NCI-H2227 (cell line): ENCODE measurements around the gene NOL4L.

Experiments
- DNase-seq: peaks from one replicate; lab custom pipeline; 2025; ENCODE audit not compliant: unreplicated experiment; lab: John Stamatoyannopoulos, UW

Gene NOL4L

DNA sequence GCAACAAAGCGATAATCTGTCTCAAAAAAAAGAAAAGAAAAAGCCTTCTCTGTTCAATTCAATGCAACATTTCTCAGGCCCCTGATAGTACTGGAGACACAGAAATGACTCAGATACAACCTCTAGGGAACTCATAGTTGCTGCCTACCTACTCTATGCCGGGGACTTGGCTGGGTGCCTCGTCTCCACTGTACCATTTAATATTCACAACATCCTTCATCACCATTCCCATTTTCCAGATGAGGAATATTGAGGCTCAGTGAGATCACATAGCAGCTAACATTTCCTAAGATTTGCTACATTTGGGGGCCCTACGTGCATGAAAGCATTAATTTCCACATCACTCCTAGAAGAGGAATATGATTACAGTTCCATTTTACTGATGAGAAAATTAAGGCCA lies 7.5 kb downstream of the NOL4L start:
- no peak for DNase-seq

DNA sequence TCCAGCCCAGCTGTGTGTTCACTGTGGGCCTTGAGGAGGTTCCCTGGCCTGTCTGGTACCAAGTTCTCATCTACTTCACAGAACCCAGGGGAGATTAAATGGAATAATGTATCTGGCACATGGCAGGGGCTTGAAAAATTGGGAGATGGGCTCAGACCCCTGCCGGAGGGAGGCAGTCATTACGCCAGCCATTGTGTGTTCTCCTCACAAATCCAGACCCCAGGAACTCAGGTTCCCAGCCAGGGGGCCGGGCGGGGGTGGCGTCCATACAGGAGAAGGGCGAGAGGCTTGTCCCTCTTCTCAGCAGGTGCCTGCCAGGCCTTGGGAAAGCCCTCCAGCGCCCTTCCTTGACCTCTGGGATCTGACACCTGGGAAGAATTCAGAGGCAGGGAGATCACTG lies 8.1 kb downstream of the NOL4L start:
- DNase-seq, result no peak

DNA sequence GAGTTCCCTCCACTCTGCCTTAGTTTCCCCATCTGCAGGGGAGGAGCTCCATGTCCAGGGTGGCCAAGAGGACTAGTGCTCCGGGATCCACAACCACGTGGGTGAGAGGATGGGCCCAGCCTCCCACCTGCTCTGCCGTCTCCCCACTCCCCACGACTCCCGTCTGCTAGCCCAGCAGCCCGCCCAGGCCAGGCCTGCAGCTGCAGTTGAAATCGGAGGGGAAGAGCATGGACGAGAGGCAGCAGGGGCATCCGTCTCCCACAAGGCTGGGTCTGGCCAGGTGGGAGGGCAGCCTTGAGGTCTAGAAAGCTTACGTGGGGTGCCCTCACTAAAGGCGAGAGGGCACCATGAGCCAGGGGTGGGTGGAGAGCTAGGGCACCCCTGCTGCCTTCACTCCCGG lies 8.6 kb downstream of the NOL4L start:
- no peak for DNase-seq

DNA sequence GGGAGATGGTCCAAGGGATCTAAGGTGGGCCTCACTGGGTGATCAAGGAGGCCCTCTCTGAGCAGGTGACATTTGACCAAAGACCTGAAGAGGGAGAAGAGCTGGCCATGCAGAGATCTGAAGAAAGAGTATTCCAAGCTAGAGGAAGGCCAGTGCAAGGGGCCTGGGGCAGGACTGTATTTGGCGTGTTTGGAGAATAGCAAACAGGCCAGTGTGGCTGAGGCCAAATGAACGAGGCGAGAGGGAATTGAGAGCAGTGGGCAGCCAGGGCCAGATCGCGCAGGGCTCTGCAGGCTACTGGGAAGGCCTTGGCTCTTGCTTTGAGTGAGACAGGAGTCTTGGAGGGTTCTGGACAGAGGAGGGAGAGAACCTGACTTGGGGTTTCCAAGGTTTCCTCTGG lies 9.3 kb downstream of the NOL4L start:
- DNase-seq, result no peak

DNA sequence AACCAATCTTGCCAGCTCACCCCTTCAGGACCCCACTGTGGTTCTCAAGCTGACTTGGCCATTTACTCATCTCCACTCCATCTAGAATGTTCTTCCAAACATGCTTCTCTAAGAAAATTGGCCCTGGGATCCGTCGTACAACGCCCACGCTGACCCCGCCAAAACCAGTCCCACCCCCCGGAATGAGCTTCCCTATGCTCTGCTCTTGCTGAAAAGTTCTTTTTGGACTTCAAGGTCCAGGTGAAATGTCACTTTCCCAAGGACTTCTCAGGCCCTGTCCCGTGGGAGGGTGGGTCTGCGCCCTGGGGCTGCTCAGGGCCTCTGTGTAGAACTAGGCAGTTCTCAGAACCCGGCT lies 9.9 kb downstream of the NOL4L start:
- DNase-seq, result no peak

DNA sequence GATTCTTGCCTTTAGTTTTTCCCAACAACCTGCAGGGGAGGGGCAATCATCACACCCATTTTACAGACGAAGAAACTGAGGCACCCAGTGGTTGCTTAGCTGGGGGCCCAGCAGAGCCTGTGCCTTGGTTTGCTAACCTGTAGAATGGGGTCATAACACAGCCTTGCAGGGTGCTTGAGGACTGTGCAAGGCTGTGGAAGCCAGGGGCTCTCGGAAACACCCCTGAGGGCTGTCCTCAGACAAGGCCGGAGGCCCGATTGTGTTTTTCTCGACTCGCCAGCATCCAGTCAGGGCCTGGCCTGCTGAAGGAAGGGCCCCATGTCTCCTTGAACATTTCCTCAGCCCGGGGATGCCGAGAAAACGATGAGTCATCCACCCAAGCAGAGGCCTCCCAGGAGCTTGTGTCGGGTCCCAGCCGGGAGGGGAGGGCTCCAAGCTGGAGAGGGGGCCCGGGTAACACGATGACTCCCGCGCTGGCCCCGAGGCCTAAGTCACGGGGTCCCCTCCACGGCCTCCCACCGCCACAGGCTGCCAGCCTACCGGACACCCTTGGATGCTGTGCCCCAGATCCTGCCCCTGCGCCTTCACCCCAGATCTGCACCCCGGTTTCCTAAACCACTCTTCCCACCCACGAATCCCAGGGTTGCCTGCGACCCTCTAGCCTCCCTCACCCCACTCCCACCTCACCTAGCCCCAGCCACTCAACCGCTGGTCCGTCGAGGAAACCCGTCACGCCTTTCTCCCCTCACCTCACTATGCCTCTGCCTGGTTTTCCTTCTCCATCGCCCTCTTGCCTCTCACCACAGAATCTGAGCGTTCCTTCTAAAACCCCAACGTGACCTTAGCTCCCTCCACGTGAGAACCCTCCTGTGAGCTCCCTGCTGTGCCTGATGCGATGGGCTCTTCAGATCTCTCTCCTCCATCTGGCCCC lies 10.6 kb downstream of the NOL4L start:
- DNase-seq, result peak; percentile 33

DNA sequence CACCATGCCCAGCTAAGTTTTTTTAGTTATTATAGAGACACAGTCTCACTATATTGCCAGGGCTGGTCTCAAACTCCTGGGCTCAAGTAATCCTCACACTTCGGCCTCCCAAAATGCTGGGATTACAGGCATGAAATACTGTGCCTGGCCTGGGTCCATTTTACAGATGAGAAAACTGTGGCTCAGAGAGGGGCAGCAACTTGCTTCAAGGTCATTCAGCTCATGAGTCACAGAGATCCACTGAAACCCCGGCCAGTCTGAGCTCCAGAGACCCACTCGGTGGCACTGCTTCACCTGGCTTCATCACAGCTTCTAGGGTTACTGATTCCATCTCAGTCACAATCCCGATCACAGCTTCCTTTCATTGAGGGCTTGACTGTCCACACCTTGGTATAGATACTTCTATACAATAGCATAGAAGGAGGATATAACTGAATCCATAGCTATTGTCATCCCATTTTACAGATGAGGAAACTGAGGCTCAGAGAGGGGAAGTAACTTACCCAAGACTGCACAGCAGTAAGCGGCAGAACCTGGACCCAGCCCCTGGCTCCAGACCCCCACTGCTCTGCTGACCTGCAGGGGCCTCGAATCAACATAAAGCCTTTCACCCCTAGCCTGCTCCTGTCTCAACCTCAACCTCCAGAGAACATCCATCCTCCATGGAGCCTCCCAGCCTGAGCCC lies 11.8 kb downstream of the NOL4L start:
- no peak for DNase-seq

DNA sequence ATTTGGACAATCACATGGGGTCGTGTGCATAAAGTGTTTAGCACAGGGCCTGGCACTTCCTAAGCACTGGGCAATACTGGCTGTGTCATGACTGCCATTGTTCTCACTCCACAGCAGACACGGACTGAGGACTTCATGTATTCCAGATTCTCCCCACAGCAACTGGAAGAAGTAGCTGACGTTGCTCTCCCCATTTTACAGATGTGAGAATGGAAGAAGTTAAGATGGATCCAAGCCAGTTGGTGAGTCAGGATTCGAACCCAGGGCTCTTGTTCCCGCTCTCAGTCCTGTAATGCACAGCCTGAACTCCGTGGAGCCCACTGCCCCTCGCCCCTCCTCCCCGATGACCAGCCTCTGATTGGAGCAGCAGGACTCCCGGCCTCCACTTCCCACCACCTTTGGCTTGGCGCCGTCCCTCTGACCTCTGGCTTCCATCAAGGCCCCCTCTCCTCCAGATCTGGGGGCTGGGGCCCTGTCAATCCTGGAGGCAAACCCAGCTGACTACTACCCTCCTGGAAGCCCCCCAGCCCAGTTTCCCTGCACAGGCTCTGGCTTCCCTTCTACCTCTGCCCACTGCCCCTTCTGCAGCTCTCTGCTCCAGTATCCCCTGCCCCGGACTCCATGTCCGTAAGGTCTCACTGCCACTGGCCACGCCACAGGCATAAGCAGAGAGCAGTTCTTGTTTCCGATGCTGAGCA lies 12.7 kb downstream of the NOL4L start:
- DNase-seq, result no peak

DNA sequence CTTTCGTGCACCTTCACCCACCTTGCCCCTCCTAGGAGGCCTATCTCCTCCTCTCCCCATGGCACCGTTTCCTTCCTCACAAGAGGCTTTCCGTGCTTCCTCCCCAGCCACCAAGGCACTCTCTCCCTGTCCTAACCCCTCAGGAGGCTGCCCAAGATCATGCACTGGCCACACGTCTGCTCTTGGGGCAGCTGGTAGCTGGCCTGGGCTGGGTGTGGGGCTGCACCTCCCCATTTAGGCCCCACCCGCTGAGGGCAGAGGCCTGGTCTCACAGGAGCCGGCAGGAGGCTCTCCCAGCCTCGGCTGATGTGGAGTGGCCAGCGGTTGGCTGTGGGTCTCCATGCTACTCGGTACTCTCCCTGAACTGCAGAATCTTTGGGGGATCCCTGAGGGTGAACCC lies 13.6 kb downstream of the NOL4L start:
- no peak for DNase-seq

DNA sequence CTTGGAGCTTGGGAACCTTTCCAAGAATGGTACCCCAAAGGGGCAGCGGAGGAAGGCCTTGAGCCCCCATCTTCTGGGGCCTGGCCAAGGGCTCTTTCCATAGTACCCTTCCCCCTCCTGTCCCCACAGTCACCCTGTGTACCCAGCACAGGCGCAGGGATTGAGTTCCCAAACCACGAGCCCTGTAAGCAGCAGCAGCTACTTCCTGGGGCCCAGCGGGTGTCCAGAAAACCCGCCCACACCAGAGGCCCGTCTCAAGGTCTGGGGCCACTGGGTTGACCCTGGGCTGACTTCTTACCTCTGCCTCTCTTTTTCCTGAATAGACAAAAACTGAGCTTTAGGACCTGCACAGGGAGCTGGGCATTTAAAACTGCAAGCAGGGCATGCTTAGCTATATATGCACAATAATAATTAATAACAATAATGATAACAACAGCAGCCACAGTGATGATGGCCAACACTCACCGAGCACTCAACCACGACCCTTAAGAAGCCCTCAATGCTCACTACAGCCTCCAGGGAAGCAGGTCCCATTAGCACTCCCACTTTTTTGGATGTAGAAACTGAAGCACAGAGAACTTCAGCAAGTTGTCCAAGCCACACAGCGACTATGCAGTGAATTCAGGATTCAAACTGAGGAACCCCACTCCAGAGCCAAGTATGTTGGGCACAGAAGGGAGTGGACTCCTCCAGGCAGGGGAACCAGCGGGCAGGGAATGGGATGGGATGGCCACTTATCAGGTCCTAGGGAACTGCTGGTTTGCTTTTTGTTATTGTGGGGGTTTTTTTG lies 14.5 kb downstream of the NOL4L start:
- no peak for DNase-seq

DNA sequence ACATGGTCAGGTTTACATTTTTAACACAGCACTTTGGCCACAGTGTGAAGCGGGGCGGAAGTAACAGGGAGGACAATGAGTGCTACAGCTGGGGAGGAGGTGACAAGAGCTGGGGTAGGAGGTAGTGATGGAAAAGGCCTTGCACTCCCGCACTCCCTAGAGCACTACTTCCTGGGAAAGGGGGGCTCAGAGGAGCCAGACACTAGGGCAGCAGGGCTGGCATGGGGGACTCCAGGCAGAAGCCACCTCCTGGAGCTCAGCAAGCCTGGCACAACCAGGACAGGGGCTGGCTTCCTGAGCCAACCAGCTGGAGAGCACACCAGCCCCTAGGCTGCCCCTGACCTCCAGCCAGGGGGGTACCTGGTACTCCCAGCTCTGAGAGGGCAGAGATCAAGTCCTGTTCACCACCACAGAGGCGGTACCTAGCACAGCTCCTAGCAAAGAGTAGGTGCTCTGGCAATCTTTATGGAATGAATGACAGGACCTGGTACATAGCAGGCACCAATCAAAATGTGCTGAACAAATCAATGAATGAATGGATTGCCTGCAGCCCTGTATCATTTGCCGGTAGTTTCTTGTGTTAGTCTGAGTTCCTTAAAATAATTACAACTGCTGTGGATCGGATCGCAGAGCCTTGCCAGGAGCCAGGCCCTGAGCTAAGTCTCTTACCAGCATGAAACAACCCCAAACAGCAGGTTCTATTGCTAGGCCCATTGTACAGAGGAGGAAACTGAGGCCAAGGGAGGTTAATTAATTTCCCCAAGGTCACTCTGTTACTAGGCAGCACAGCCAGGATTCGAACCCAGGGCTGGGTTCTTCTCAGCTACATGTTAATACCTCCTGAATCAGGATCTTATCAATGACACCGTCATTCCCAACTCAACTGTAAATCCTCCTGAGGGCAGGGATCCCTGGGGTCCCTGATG lies 15.5 kb downstream of the NOL4L start:
- DNase-seq, result no peak

DNA sequence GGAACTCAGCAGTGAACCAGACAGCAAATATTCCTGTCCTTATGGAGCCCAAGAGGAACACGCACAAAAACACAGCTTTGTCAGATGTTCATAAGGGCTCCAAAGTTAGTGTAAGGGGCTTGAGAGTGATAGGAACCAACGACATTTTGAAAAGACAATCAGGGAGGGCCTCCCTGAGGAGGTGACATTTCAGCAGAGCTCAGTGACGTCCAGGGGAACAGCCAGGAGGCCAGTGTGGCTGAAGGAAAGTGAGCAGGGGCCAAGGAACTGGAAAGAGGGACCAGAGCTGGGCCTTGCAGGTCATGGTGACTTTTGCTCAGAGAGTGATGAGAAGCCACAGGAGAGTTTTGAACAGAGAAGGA lies 16.1 kb downstream of the NOL4L start:
- DNase-seq, result no peak

DNA sequence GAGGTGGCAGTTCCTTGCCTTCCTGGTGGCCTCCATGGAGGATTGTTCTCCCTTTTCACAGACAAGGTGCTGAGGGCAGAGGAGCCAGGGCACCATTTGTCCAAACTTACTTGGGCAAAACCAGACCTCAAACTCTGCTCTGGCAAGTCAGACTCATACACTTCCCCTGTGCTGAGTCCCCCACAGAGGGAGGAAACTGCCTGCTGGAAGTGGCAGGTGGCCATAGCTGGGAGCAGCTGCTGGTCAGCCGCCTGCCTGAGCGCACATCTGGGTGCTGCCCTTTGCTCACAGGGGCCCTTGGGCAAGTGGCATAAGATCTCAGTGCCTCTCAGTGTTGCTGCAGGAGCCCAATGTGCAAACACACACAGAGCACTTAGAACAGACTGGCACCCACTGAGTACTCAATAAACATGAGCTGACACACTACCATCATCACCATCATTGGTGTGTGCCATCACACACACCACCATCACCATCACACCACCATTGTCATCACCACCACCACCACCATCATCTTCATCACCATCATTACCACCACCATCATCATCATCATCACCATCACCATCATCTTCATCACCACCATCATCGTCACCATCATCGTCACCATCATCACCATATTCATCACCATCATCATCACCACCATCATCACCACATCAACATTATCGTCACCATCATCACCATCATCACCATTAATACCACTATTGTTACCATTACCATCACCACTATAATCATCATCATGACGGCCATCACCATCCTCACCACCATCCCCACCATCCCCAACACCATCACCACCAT lies 17.6 kb downstream of the NOL4L start:
- no peak for DNase-seq

DNA sequence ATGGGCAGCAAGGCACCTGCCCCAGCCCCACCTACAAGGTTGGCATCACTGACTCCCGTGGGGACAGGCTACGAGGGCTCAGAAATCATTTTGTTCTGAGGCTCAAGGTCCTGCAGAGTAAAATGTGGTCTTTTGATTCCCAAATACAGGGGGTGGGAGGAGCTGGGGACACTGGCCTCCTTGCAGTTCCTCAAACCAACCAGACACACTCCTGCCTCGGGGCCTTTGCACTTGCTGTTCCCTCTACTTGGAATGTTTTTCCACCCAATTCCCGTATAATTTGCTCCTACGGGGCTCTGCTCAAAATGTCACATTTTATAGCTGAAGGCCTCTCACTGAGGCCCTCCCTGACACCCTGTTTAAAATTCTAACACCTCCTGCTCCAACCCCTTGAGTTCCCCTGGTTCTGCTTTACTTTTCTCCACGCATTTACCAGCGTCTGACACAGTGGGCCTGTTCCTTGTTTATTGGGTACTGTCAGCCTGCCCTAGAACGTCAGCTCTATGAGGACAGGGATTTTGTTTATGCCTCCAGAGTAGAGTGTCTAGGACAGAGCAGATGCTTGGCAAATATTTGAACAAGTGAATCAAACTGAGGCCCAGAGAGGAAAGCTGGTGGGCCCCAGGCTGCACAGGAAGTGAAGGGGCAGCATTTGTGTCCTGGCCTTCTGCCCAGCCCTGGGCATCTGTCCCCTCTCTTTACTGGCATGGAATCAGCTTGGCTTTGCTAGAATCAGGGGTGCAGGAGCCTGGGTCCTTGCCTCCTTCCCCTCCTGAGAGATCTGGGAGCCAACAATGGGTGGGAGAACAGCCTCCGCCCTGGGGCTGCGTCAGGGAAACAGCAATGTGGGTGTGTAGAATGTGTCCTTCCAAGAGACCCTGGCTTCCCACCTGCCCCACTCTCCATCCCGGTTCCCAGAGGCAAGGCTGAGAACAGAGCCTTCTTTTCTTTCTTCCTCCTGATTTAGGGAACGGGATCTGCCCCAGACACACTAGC lies 18.5 kb downstream of the NOL4L start:
- DNase-seq, result no peak

DNA sequence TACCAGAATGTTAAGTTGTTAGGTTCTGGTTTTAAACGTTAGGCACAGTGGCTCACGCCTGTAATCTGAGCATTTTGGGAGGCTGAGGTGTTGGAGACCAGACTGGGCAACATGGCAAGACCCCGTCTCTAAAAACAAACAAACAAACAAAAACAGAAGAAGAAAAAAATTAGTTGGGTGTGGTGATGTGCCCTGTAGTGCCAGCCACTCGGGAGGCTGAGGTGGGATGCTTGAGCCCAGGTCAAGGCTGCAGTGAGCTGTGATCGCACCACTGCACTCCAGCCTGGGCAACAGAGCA lies 19.4 kb downstream of the NOL4L start:
- DNase-seq, result no peak

DNA sequence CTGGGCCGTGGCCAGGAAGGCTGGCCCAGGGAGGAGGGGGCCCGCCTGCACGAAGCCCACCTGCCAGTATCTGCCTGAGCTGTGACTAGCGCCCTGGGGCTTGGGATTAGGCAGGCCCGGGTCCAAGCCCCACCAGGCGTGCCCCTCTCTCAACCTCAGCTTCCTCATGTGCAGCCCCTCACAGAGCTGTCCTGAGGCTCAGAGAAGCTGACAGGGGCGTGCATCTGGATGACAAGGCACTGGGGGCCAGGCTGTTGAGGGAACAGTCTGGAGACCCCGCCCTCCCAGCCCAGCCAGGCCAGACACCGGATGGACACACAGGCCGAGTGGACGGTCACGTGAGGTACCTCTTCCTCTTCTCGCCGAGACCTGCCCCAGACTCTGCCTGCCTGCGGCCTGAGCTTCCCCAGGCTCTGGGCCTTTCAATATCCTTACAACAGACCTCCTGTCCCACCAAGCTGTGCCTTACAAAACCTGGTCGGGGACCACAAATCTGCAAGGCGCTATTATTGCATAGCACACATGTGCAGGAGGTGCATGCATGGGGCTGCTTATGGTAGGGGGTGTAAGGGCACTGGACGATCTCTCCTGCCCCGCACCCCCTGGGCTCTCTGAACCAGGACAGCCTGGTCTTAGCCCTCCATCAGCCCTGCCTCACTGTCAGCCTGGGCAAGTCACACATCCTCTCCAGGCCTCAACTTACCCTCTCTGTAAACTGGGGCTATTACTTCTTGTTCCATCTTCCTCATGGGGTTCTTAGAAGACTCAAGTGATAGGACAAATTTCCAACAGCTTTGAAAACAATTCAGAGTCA lies 20.0 kb downstream of the NOL4L start:
- no peak for DNase-seq

DNA sequence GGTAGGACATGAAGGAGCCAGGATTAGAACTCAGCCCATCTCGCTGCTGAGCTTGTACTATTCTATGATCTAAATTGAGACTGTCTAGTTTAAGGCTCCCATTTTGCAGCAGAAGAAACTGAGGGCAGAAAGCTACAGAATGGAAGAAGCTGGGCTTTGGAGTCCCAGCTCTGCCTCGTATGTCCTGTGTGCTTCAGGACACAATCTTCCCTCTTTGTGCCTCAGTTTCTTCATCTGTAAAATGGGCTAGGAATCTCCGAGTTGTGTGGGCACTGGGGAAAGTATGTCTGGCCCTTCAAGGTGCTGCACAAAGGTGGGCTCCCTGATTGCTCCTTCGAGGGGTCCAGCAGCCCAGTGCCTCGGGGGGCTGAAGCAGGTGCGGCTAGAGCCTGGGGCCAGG lies 20.7 kb downstream of the NOL4L start:
- no peak for DNase-seq
